Forelimb muscle (tissue), 1 donor: Measurements from ENCODE around the gene OR10P1. TPM values are rescaled to one million over a fixed set of nuclear protein-coding genes. Genes with fewer than 3 reads are reported as not detected.

ENCODE experiments used
- DNase-seq: peaks from one replicate; pipeline ENCODE4 v3.0.0-alpha.2; 2013; ENCODE audit warnings: low read depth
- polyA plus RNA-seq: library from polyadenylated mRNA; unstranded; fragments of 120-200 nt; gene quantifications from one replicate; pipeline ENCODE4 v1.2.1, GENCODE V29; 2013; ENCODE audit not compliant: insufficient read length

OR10P1 gene
- polyA plus RNA-seq, 1 donor = not detected

DNA sequence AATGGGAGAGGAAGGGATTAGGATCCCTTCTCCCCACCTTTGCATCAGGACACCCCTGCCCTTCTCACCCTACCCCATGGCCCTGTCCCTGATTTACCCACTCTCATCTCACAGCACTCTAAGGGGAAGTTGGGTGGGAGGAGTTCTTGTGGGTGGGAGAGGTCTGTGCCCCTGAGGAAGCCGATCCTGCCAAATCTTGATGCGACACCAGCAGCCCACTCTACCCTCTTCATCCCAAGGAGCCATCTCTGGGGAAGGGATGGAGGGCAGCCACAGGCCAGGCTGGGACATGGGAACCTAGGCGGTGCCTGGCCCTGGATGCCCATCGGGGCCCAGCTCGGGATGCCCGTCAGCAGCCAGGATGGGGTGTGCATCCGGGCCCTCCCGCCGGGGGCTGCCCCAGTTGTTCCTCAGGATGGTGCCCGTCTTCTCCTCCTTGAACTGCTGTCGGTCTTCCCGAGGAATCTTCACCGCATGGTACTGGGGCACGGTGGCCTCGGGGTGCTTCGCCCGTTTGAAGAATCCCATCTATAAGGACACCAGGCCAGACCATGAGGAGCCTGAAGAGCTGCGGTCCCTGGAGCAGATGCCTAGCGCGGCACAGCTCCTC, 48.2 kb downstream of the OR10P1 start:
- no peak for DNase-seq

DNA sequence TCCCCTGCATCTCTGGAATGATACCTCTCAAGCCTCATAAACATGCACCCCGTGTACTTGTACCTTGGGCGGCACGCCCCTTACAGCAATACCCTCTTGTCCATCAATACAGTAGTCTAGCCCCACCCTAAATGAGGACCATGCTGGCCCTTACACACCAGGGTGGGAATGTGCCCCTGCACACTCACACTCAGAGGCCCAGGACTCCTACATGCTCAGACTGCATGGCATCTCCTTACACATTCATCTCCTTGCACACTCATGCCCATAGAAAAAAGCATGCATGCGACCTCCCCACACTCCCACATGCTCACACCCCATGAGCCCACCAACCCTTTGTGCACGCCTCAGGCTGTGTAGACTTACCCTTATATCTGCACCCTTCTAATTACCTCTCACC, 49.0 kb downstream of the OR10P1 start:
- no peak for DNase-seq

DNA sequence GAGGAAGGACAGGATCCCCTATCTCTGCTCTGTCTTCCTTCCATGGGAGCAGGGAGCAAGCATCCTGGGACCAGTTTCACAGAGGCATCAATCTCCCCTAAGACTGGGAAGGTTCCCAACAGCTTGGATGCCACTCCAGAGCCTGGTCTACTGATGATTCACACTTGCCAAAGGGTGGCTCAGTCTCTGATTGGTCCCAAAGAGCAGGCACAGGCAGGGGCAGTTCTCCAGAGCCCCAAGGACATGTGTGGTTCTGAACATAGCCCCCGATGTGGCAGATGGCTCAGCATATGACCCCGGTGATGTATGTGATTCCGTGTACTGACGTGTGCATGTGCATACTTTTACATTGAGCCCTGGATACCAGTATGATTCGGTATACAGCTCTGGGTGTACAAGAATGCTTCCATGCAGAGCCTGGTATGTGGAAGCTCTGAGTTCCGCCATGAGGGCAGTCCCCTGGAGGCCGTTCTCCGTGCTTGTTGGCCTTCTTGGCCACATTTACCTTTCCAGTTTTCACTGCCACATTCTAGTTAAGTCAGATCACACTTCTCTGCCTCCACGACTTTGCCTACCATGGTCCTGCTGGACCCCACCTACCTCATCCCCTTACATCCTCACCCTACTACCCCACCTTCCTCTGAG, 49.8 kb downstream of the OR10P1 start:
- no peak for DNase-seq

Other genes starting within 250 kb of the OR10P1 start
- not detected for gene OR6C65, start 236.4 kb upstream of the OR10P1 start, polyA plus RNA-seq
- gene OR6C76, start 210.6 kb upstream of the OR10P1 start, polyA plus RNA-seq = not detected
- gene OR6C2, start 192.8 kb upstream of the OR10P1 start, polyA plus RNA-seq = not detected
- not detected for gene OR6C70, start 166.8 kb upstream of the OR10P1 start, polyA plus RNA-seq
- not detected for gene OR6C68, start 144.5 kb upstream of the OR10P1 start, polyA plus RNA-seq
- gene OR6C4, start 87.3 kb upstream of the OR10P1 start, polyA plus RNA-seq = not detected
- gene OR2AP1, start 64.4 kb upstream of the OR10P1 start, polyA plus RNA-seq = not detected
- 409 TPM for gene ITGA7, start 71.0 kb downstream of the OR10P1 start, polyA plus RNA-seq
- gene BLOC1S1, start 79.2 kb downstream of the OR10P1 start, polyA plus RNA-seq = 103 TPM
- 31.3 TPM for gene RDH5, start 83.5 kb downstream of the OR10P1 start, polyA plus RNA-seq
- 770 TPM for gene CD63, start 92.1 kb downstream of the OR10P1 start, polyA plus RNA-seq
- 17.2 TPM for gene GDF11, start 106.2 kb downstream of the OR10P1 start, polyA plus RNA-seq
- gene SARNP, start 180.8 kb downstream of the OR10P1 start, polyA plus RNA-seq = 68.8 TPM
- 15.9 TPM for gene ORMDL2, start 181.1 kb downstream of the OR10P1 start, polyA plus RNA-seq
- 20.6 TPM for gene DNAJC14, start 192.7 kb downstream of the OR10P1 start, polyA plus RNA-seq
- gene MMP19, start 206.0 kb downstream of the OR10P1 start, polyA plus RNA-seq = 2.7 TPM